AG20443 (cell line): Measurements from ENCODE around the gene GAPDHS.

Experiments
- DNase-seq: peaks from one replicate; pipeline ENCODE4 v3.0.0; 2012; ENCODE audit warnings: low spot score, mixed read lengths

The GAPDHS gene

GRCh38 chr19:35557539-35558399, 24.5 kb downstream of the GAPDHS start:
- DNase-seq = peak; percentile 74

- DNase-seq = no peak
Measured at GRCh38 chr19:35558400-35559280, 25.4 kb downstream of the GAPDHS start.

- DNase-seq = no peak
Measured at GRCh38 chr19:35559281-35559659, 26.0 kb downstream of the GAPDHS start.

- DNase-seq = no peak
Measured at GRCh38 chr19:35559781-35560180, 26.5 kb downstream of the GAPDHS start.

DNA sequence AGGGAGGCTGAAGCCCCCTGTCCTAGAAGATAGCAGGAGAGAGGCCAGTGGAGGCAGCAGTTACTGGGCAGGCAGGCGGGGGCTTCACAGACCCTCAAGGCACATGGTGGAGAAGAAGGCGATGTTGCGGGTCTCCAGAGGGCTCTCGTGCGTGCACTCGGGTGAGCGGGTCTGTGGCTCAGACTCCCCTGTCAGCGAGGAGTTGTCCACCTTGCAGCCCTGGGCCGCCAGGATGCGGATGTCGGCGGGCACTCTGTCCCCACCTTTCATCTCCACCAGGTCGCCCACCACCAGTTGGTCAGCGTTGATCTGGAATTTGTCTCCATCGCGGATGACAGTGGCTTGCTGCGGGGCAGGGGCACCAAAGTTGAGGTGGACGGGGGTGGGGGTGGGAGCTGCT, 27.0 kb downstream of the GAPDHS start:
- no peak for DNase-seq

GRCh38 chr19:35560677-35561076, 27.4 kb downstream of the GAPDHS start:
- no peak for DNase-seq

DNA sequence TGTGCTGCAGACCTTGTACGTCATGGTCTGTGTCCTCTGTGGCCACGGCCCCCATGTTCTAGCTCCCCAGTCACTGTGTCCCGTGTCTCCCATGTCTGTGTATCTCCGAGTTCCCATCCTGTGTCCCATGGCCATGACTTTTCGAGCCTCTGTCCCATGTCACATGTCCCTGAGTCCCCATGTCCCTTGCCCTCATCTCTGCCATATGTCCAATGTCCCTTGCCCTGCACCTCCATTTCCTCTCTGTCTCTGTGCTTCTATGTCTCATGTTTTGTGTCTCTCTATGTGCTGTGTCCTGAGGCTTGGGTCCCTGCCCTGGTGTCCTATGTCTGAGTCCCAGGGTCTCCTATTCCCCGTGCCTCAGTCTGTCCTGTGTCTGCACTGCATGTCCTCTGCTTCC, 28.2 kb downstream of the GAPDHS start:
- no peak for DNase-seq

DNA sequence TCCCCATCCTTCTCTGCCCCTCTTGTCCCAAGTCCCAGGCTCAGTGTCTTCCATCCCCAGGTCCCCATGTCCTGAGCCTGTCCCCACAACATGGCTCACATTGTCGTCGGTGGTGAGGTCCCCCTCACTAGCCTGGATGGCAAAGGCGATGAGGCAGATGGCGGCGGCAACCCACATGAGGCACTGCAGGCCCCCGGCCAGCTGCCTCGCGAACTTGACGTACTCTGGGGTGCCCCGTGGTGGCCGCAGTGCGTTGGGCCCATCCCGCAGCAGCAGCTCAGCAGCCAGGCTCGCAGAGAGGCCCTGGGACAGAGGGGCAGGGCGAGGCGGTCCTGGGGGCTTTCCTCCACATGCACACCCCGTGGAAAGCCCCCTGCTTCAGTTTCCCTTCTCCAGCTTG, 29.1 kb downstream of the GAPDHS start:
- DNase-seq = no peak

DNA sequence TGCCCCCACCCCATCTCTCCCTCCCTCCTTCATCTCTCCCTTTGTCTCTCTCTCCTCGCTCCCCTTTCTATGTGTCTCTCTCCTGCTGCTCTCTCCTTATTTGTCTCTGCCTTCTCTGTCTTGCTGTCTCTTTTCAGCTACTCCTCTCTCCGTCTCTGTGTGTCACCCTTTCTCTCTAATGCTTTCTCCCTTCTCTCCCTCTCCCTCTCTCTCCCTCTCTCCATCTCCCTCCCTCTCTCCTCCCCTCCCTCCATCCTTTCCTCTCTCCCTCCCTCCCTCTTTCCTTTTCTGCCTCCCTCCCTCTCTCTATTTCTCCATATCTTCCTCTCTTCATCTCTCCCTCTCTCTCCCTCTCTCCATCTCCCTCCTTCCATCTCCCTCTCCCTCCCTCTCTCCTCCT, 29.5 kb downstream of the GAPDHS start:
- no peak for DNase-seq

GRCh38 chr19:35563207-35563829, 30.1 kb downstream of the GAPDHS start, which contains the start of gene ATP4A:
Gene ATP4A, minus strand, starts transcription at chr19:35563658. Its CDS starts 29 bp downstream, at chr19:35563629.
- DNase-seq = no peak

DNA sequence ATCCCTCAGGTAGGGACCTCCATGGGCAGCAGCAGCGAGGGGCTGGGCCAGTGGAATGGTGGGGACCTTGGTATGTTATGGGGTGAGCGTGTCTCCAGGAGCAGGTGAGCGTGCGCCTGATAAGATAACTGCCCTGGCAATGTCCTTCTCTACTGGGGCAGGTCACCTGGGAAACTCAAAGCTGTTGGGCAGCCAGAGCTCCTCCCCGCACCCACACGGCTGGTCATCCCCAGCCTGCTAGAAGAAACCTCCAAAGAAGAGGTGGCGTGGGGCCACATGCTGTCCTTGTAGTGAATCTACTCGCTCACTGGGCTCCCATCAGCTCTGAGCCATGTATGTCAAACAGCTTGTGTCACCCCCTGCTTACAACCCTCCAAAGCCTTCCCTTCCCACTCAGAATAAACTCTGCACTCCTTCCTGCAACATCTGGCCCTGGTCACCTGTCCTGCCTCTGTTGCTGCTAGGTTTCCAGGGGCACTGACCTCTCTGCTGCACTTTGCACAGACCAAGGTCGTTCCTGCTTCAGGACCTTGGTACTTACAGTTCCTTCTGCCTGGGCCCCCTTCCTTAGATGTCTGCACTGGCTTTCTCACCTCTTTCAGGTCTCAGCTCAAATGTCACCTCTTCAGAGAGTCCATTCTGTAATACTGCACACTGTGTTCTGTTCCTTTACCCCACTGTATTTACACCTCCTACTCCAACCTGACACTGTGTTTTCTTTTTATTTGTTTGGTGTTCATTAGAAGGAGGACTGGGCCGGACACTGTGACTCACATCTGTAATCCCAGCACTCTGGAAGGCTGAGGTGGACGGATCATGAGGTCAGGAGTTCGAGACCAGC, 32.0 kb downstream of the GAPDHS start:
- DNase-seq = no peak

DNA sequence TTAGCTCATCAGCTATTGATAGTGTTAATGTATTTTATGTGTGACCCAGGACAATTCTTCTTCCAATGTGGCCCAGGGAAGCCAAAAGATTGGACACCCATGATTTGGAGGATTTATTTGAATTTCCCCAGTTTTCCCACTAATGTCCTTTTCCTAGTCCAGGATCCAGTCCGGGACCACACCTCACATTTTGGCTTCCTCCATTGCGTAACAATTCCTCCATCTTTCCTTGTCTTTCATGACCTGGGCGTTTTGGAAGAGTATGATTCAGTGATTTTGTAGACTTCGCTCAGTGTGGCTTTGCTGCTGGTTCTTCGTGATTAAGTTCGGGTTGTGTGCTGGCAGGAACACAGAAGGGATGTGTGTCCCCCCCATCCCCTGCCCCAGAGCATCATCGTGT, 33.5 kb downstream of the GAPDHS start:
- no peak for DNase-seq

DNA sequence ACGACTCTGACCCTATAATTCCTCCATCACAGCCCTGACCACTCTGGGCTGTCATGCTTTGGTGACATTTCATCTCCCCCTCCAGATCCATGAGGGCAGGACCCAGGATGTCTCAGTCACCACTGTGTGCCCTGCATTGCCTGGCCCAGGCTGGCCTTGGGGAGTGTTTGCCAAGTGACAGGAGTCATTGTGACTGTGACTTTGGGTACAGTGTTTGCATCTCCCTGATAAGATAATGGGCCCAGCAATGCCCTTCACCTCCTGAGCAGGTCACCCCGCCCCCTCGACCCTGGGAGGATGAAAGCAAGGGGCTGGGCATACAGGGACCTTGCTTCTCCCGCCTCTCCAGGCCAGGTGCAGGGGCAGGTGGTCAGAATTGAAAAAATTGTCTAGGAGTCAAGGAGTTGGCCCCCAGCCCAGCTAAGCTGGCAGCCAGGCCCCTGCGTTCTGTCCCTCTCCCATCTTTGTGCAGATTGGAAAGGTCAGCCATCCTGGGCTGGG, 36.1 kb downstream of the GAPDHS start:
- DNase-seq = no peak

- DNase-seq = no peak
Measured at GRCh38 chr19:35571406-35571965, 38.2 kb downstream of the GAPDHS start.

GRCh38 chr19:35577918-35578317, 44.7 kb downstream of the GAPDHS start:
- DNase-seq = no peak

- no peak for DNase-seq
Measured at GRCh38 chr19:35578707-35579106, 45.5 kb downstream of the GAPDHS start.

DNA sequence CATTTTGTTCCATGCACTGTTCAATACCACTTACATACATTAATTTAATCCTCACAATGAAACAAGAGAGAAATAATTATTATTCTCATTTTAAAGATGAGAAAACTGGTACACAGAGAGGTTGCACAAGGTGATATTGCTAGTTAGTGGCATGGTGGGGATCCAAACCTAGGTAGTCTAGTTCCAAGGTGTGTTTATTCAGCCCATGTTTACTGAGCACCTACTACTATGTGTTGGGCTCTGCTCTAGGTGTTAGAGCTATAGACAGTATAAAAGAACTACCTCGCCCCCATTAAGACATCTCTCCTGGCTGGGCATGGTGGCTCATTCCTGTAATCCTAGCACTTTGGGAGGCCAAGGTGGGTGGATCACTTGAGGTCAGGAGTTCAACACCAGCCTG, 49.5 kb downstream of the GAPDHS start:
- DNase-seq = no peak

GRCh38 chr19:35585848-35586247, 52.6 kb downstream of the GAPDHS start, which contains the start of gene PMIS2:
Gene PMIS2, plus strand, starts transcription at chr19:35586173. Its CDS starts 87 bp downstream, at chr19:35586260.
- DNase-seq = no peak

GRCh38 chr19:35587321-35587720, 54.1 kb downstream of the GAPDHS start:
- DNase-seq = no peak

GRCh38 chr19:35590875-35591274, 57.6 kb downstream of the GAPDHS start:
- DNase-seq = no peak

- DNase-seq = peak; percentile 57
Measured at GRCh38 chr19:35592226-35592625, 59.0 kb downstream of the GAPDHS start.
